Stomach (tissue), 9 donors: ENCODE measurements around the gene STAB1. TPM values are rescaled to one million over a fixed set of nuclear protein-coding genes. Genes with fewer than 3 reads are reported as not detected.

ENCODE experiments used
- DNase-seq, 2 donors: peaks; one replicate each; pipeline versions ENCODE4 v3.0.0 to v3.0.0-alpha.2; 2013 to 2019
- H3K27ac ChIP-seq, 5 donors: fragments of 200-600 bp in 4 of 5; sonication (generic) in 4 of 5; one replicate each; pipeline ENCODE4 v1.5.1; 2013 to 2019; ENCODE audit warnings: mild to moderate bottlenecking in 1 of 5, moderate library complexity in 1 of 5
- H3K27me3 ChIP-seq, 3 donors: fragments of 200-600 bp; sonication (generic); one replicate each; pipeline ENCODE4 v1.5.1; 2017 to 2019; ENCODE audit warnings: mixed run types in 1 of 3
- H3K36me3 ChIP-seq, 4 donors: fragments of 200-600 bp; sonication (generic); 1 replicate in 3 of 4; 2 replicates in 1 of 4; pipeline ENCODE4 v1.5.1; 2016 to 2019
- H3K4me1 ChIP-seq, 4 donors: fragments of 200-600 bp; sonication (generic); one replicate each; pipeline ENCODE4 v1.5.1; 2016 to 2019
- H3K4me3 ChIP-seq, 4 donors: fragments of 200-600 bp; sonication (generic) in 3 of 4; one replicate each; pipeline ENCODE4 v1.5.1; 2016 to 2019; ENCODE audit warnings: mild to moderate bottlenecking in 1 of 4
- H3K9me3 ChIP-seq, 4 donors: fragments of 200-600 bp; sonication (generic); one replicate each; pipeline ENCODE4 v1.5.1; 2016 to 2019
- CTCF ChIP-seq, 7 experiments: fragments of 450-650 bp in 4 of 7; fragments of 200-600 bp in 3 of 7; sonication (generic) in 3 of 7; IDR thresholded peaks; one replicate each; pipeline ENCODE4 v1.5.1; 2016 to 2019; ENCODE audit warnings: antibody characterized with exemption in 7 of 7, control low read depth in 2 of 7, mild to moderate bottlenecking in 1 of 7
- EP300 ChIP-seq: sonication (generic); formaldehyde crosslinking; IDR thresholded peaks from one replicate; pipeline ENCODE4 v1.6.1; 2017; ENCODE audit warnings: antibody characterized with exemption
- POLR2A ChIP-seq, 4 donors: fragments of 450-650 bp; IDR thresholded peaks; one replicate each; pipeline ENCODE4 v1.6.1; 2016; ENCODE audit warnings: antibody characterized with exemption in 4 of 4, control low read depth in 2 of 4, mild to moderate bottlenecking in 1 of 4, moderate library complexity in 1 of 4
- POLR2AphosphoS5 ChIP-seq, 3 donors: sonication (generic); formaldehyde crosslinking; IDR thresholded peaks; one replicate each; pipeline ENCODE4 v1.6.1; 2016; ENCODE audit warnings: antibody characterized with exemption in 3 of 3
- WGBS, 5 donors: extraction: QIAGEN DNeasy Blood & Tissue Kit in 3 of 5; methylation state at CpG; one replicate each; pipeline versions ENCODE4 v1.1.5 to v1.1.7; 2013 to 2018; 5-methylcytosine and 5-hydroxymethylcytosine counted together
- intact Hi-C: fragments of 100-400 bp; cut with DNase I; formaldehyde crosslinking; loops from one replicate; pipeline ENCODE4 v1.15.1; 2023; ENCODE audit warnings: low total_unique reads
- polyA plus RNA-seq, 3 donors: library from polyadenylated mRNA; stranded (reverse); fragments of 200-250 nt; gene quantifications; one replicate each; pipeline ENCODE4 v1.2.3, GENCODE V29; 2013
- total RNA-seq, 5 donors: library from RNA; depleted of rRNA; stranded (reverse); fragments of >200 nt; gene quantifications; one replicate each; pipeline versions ENCODE4 v1.1.0 to v1.2.3, GENCODE V29; 2014 to 2016
- donor health status: healthy with polysubstance abuse.
- donor health status: Bipolar disorder and iron deficiency.
- donor health status: healthy.

STAB1 gene
- total and polyA plus RNA-seq, 8 donors: 33.7 to 295 (median 62.8) TPM

GRCh38 chr3:52531860-52532516, 36.9 kb downstream of the STAB1 start:
- intact Hi-C loops: no loop called here

GRCh38 chr3:52532517-52532837, 37.3 kb downstream of the STAB1 start:
- peaks cover 24 to 65% (median 48%) of the 10 kb centered on the region in 4 donors for H3K4me1 ChIP-seq
- TF ChIP-seq POLR2A (IDR thresholded peaks at IDR 0.05): no peak
- no peak for TF ChIP-seq POLR2AphosphoS5 (IDR thresholded peaks at IDR 0.05)
- TF ChIP-seq EP300: no peak
- no peak for TF ChIP-seq CTCF (IDR thresholded peaks at IDR 0.05)

More at GRCh38 chr3:52531860-52532516, 36.9 kb downstream of the STAB1 start:
- Histone ChIP-seq H3K36me3 (peaks cover 0 to 23% (median 21%) of the 10 kb centered on the region in 4 donors), H3K4me3 (peak overlapping the region in 3 of 4 donors; percentile 64 to 77 (median 65)), H3K27me3 (peaks cover 0 to 13% (median 0%) of the 10 kb centered on the region in 3 donors), H3K4me1 (peaks cover 21 to 60% (median 43%) of the 10 kb centered on the region in 4 donors), H3K27ac (peak overlapping the region in 4 of 5 donors; percentile 25 to 76 (median 72)), H3K9me3 (no peaks in the 10 kb centered on the region)
- DNase-seq: peak; percentile 13 to 25
- no peak for TF ChIP-seq EP300
- TF ChIP-seq CTCF (IDR thresholded peaks at IDR 0.05): no peak
- TF ChIP-seq POLR2A (IDR thresholded peaks at IDR 0.05): no peak
- no peak for TF ChIP-seq POLR2AphosphoS5 (IDR thresholded peaks at IDR 0.05)
- 79 to 91% (median 88%) methylated on average over 13 to 14 of the region's 14 CpGs for WGBS, 5 donors

GRCh38 chr3:52532838-52533622, 37.9 kb downstream of the STAB1 start:
- Histone ChIP-seq H3K4me1 (peaks cover 30 to 71% (median 53%) of the 10 kb centered on the region in 4 donors), H3K9me3 (no peaks in the 10 kb centered on the region), H3K27me3 (peaks cover 0 to 13% (median 0%) of the 10 kb centered on the region in 3 donors), H3K4me3 (peak overlapping the region; percentile 63 to 77 (median 64)), H3K36me3 (peaks cover 0 to 12% (median 11%) of the 10 kb centered on the region in 4 donors), H3K27ac (peak overlapping the region in 4 of 5 donors; percentile 29 to 76 (median 72))
- TF ChIP-seq CTCF (IDR thresholded peaks at IDR 0.05) (no peak), EP300 (no peak), POLR2AphosphoS5 (IDR thresholded peaks at IDR 0.05) (no peak), POLR2A (IDR thresholded peaks at IDR 0.05) (no peak)
- 3 to 17% (median 4%) methylated on average over 11 to 78 of the region's 78 CpGs for WGBS, 5 donors
- intact Hi-C loops: no loop called here
- DNase-seq: peak; percentile 32 to 71

More at GRCh38 chr3:52532517-52532837, 37.3 kb downstream of the STAB1 start:
- DNase-seq: peak; percentile 41 to 65
- H3K36me3 ChIP-seq: peaks cover 0 to 18% (median 16%) of the 10 kb centered on the region in 4 donors
- intact Hi-C loops: no loop called here
- peak overlapping the region in 4 of 5 donors; percentile 29 to 76 (median 72) for H3K27ac ChIP-seq
- peaks cover 0 to 13% (median 0%) of the 10 kb centered on the region in 3 donors for H3K27me3 ChIP-seq
- H3K4me3 ChIP-seq: peak overlapping the region; percentile 63 to 77 (median 64)
- no peaks in the 10 kb centered on the region for H3K9me3 ChIP-seq
- 42 to 67% (median 49%) methylated on average over 5 of the region's 5 CpGs for WGBS, 5 donors

- H3K27ac ChIP-seq: peak within 1 kb of the TSS; percentile 29 to 89 (median 82)
- TF ChIP-seq CTCF (IDR thresholded peaks at IDR 0.05) (no peak), POLR2A (IDR thresholded peaks at IDR 0.05) (no peak), EP300 (no peak), POLR2AphosphoS5 (IDR thresholded peaks at IDR 0.05) (no peak)
- H3K9me3 ChIP-seq: no peaks in the 10 kb centered on the region
- H3K36me3 ChIP-seq: peaks cover 0 to 5% (median 3%) of the 10 kb centered on the region in 4 donors
- DNase-seq: peak; percentile 80 to 93
- WGBS, 5 donors: 2 to 9% (median 2%) methylated on average over 9 to 88 of the region's 91 CpGs
- peaks cover 0 to 13% (median 0%) of the 10 kb centered on the region in 3 donors for H3K27me3 ChIP-seq
- peak within 1 kb of the TSS; percentile 64 to 77 (median 65) for H3K4me3 ChIP-seq
- peaks cover 37 to 78% (median 60%) of the 10 kb centered on the region in 4 donors for H3K4me1 ChIP-seq
- intact Hi-C loops: no loop called here
Measured at GRCh38 chr3:52533623-52534280, 38.6 kb downstream of the STAB1 start, which contains the start of gene NT5DC2. NT5DC2 (minus strand) TSS chr3:52533857; CDS start chr3:52533737, 120 bp downstream.
